WTC11 (cell line): ENCODE measurements around the gene POU3F3. TPM values are rescaled to one million over a fixed set of nuclear protein-coding genes. Genes with fewer than 3 reads are reported as not detected.

Source experiments
- ATAC-seq: fragments of 200-7000 bp; cut with Tn5 transposase; 2 replicates; pipeline ENCODE4 v1.10.0; 2021; ENCODE audit warnings: mild to moderate bottlenecking, moderate library complexity
- CTCF ChIA-PET: fragments of 300-600 bp; sonication (Branson Sonifier 250); formaldehyde crosslinking; loops from one replicate; lab custom pipeline; 2021; ENCODE audit warnings: antibody characterized with exemption; lab: Charles Lee
- POLR2A ChIA-PET: fragments of 350-600 bp; sonication (Branson Sonifier 250); formaldehyde crosslinking; loops from one replicate; lab custom pipeline; 2021; ENCODE audit warnings: antibody characterized with exemption; lab: Charles Lee
- DNase-seq: peaks from one replicate; pipeline ENCODE4 v3.0.0; 2021; ENCODE audit warnings: low spot score
- H3K27ac Mint-ChIP-seq: 2 replicates; pipeline ENCODE4 v1.8.0; 2021; ENCODE audit warnings: mixed read lengths
- H3K27me3 Mint-ChIP-seq: 2 replicates; pipeline ENCODE4 v1.8.0; 2021; ENCODE audit warnings: low read depth, mild to moderate bottlenecking, moderate library complexity, mixed read lengths
- H3K36me3 Mint-ChIP-seq: 2 replicates; pipeline ENCODE4 v1.8.0; 2021; ENCODE audit warnings: mixed read lengths
- H3K4me1 Mint-ChIP-seq: 2 replicates; pipeline ENCODE4 v1.8.0; 2022; ENCODE audit warnings: mixed read lengths
- H3K4me3 Mint-ChIP-seq: 2 replicates; pipeline ENCODE4 v1.8.0; 2021; ENCODE audit warnings: mild to moderate bottlenecking, moderate library complexity, mixed read lengths
- H3K9me3 Mint-ChIP-seq: 2 replicates; pipeline ENCODE4 v1.8.0; 2021; ENCODE audit warnings: mixed read lengths
- ERG ChIP-seq: fragments of 250-450 bp; sonication (Bioruptor Pico); IDR thresholded peaks from 2 replicates; pipeline ENCODE4 v1.8.0; 2021; ENCODE audit warnings: mild to moderate bottlenecking
- GRHL2 ChIP-seq: fragments of 250-450 bp; sonication (Bioruptor Pico); IDR thresholded peaks from 2 replicates; pipeline ENCODE4 v1.8.0; 2022; ENCODE audit warnings: mild to moderate bottlenecking, moderate library complexity; ENCODE audit not compliant: insufficient replicate concordance, severe bottlenecking
- MYBL2 ChIP-seq: sonication (generic); formaldehyde crosslinking; IDR thresholded peaks from 2 replicates; pipeline ENCODE4 v1.8.1; 2023; ENCODE audit warnings: mild to moderate bottlenecking, moderate library complexity, missing genetic modification reagents
- ZNF532 ChIP-seq: fragments of 250-450 bp; sonication (Bioruptor Pico); IDR thresholded peaks from 2 replicates; pipeline ENCODE4 v1.9.0; 2021; ENCODE audit warnings: mild to moderate bottlenecking, borderline replicate concordance
- ZNF671 ChIP-seq: fragments of 250-450 bp; sonication (Bioruptor Pico); IDR thresholded peaks from 2 replicates; pipeline ENCODE4 v1.8.0; 2021; ENCODE audit warnings: mild to moderate bottlenecking
- total RNA-seq: library from RNA; stranded (reverse); gene quantifications from 3 replicates; pipeline ENCODE4 v1.2.3, GENCODE V29; 2021
- TF ChIP-seq, protein P1 (sequence below): sonication (generic); formaldehyde crosslinking; IDR thresholded peaks from 2 replicates; pipeline ENCODE4 v1.8.1; 2023; ENCODE audit warnings: mild to moderate bottlenecking, missing genetic modification reagents
- TF ChIP-seq, protein P2 (sequence below): fragments of 250-450 bp; sonication (Bioruptor Pico); IDR thresholded peaks from 2 replicates; pipeline ENCODE4 v1.9.0; 2021; ENCODE audit warnings: moderate library complexity, mild to moderate bottlenecking, inconsistent platforms, borderline replicate concordance
- TF ChIP-seq, protein P3 (sequence below): sonication (generic); formaldehyde crosslinking; IDR thresholded peaks from 2 replicates; pipeline ENCODE4 v1.8.0; 2023; ENCODE audit warnings: missing genetic modification reagents, mild to moderate bottlenecking, borderline replicate concordance

Gene POU3F3
- total RNA-seq, 1 experiment from 2014 or later = not detected

GRCh38 chr2:104876606-104877570 is 23.0 kb downstream of the POU3F3 start:
- DNase-seq (no peak), ATAC-seq (no peak)
- Mint-ChIP-seq H3K36me3 (no peaks in the 10 kb centered on the region), H3K27me3 (peaks cover 70% of the 10 kb centered on the region), H3K4me1 (peaks cover 14% of the 10 kb centered on the region), H3K4me3 (no peak overlapping the region), H3K27ac (no peak overlapping the region), H3K9me3 (no peaks in the 10 kb centered on the region)
- TF ChIP-seq ZNF671 (CRISPR knock-in tag) (no peak), ERG (no peak), MYBL2 (no peak), GRHL2 (CRISPR knock-in tag) (no peak)
- TF ChIP-seq, protein P1, sequence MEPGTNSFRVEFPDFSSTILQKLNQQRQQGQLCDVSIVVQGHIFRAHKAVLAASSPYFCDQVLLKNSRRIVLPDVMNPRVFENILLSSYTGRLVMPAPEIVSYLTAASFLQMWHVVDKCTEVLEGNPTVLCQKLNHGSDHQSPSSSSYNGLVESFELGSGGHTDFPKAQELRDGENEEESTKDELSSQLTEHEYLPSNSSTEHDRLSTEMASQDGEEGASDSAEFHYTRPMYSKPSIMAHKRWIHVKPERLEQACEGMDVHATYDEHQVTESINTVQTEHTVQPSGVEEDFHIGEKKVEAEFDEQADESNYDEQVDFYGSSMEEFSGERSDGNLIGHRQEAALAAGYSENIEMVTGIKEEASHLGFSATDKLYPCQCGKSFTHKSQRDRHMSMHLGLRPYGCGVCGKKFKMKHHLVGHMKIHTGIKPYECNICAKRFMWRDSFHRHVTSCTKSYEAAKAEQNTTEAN (CRISPR knock-in tag) = no peak
- TF ChIP-seq, protein P2, sequence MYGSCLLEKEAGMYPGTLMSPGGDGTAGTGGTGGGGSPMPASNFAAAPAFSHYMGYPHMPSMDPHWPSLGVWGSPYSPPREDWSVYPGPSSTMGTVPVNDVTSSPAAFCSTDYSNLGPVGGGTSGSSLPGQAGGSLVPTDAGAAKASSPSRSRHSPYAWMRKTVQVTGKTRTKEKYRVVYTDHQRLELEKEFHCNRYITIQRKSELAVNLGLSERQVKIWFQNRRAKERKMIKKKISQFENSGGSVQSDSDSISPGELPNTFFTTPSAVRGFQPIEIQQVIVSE (CRISPR knock-in tag) = no peak
- ChIA-PET CTCF (interaction anchor here (1.3 kb wide), 1 partner anchor 26 kb away, joined by 3 read pairs; no protein-coding TSS in a partner anchor), POLR2A (interaction anchor here (0.5 kb wide), 1 partner anchor 1145 kb away, joined by 4 read pairs; no protein-coding TSS in a partner anchor)

DNA sequence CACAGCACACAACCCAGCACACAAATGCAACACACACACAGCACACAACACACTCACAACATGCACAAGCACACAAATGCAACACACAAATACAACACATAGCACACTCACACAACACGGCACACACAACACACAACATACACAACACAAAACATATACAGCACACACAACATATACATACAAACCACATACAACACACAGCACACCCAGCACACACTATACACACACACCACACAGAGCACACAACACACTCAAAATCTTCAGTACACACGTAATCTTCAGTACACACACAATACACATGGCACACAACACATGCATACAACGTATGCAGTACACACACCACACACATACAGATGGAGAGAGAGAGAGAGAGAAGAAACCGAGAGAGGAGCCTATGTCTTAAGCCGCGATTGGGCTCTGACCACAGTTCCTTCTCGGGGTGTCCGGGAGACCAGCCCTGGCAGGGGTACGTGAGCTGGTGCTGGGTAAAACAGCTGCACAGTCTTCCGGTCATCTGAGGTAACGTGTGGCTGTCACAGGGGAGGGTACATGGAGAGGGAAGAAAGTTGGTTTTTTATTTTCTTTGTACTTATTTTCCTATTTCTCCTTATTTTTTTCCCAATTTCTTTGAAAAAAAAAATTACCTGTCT is 25.1 kb downstream of the POU3F3 start:
- ChIA-PET CTCF (interaction anchor here (1.3 kb wide), 1 partner anchor 30 kb away, joined by 3 read pairs; no protein-coding TSS in a partner anchor), POLR2A (no interaction called here)
- Mint-ChIP-seq H3K27me3 (peaks cover 51% of the 10 kb centered on the region), H3K4me3 (no peak overlapping the region), H3K4me1 (peaks cover 9% of the 10 kb centered on the region), H3K9me3 (no peaks in the 10 kb centered on the region), H3K36me3 (no peaks in the 10 kb centered on the region), H3K27ac (no peak overlapping the region)
- TF ChIP-seq, protein P3, sequence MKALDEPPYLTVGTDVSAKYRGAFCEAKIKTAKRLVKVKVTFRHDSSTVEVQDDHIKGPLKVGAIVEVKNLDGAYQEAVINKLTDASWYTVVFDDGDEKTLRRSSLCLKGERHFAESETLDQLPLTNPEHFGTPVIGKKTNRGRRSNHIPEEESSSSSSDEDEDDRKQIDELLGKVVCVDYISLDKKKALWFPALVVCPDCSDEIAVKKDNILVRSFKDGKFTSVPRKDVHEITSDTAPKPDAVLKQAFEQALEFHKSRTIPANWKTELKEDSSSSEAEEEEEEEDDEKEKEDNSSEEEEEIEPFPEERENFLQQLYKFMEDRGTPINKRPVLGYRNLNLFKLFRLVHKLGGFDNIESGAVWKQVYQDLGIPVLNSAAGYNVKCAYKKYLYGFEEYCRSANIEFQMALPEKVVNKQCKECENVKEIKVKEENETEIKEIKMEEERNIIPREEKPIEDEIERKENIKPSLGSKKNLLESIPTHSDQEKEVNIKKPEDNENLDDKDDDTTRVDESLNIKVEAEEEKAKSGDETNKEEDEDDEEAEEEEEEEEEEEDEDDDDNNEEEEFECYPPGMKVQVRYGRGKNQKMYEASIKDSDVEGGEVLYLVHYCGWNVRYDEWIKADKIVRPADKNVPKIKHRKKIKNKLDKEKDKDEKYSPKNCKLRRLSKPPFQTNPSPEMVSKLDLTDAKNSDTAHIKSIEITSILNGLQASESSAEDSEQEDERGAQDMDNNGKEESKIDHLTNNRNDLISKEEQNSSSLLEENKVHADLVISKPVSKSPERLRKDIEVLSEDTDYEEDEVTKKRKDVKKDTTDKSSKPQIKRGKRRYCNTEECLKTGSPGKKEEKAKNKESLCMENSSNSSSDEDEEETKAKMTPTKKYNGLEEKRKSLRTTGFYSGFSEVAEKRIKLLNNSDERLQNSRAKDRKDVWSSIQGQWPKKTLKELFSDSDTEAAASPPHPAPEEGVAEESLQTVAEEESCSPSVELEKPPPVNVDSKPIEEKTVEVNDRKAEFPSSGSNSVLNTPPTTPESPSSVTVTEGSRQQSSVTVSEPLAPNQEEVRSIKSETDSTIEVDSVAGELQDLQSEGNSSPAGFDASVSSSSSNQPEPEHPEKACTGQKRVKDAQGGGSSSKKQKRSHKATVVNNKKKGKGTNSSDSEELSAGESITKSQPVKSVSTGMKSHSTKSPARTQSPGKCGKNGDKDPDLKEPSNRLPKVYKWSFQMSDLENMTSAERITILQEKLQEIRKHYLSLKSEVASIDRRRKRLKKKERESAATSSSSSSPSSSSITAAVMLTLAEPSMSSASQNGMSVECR (CRISPR knock-in tag) = no peak
- no peak for TF ChIP-seq ZNF532 (CRISPR knock-in tag)
- no peak for ATAC-seq
- DNase-seq = no peak
